Osteoblast (primary cell): Measurements from ENCODE around the gene CD74. TPM values are rescaled to one million over a fixed set of nuclear protein-coding genes. Genes with fewer than 3 reads are reported as not detected.

ENCODE experiments used
- DNase-seq: peaks from one replicate; pipeline ENCODE4 v3.0.0; 2011; ENCODE audit warnings: low spot score, mixed read lengths; ENCODE audit not compliant: insufficient read length; ENCODE audit errors: missing footprints
- H2AFZ ChIP-seq: 2 replicates; pipeline ENCODE4 v1.6.0; 2011; ENCODE audit warnings: mild to moderate bottlenecking, low read length
- H3K27ac ChIP-seq: 2 replicates; pipeline ENCODE4 v1.5.1; 2011; ENCODE audit warnings: mild to moderate bottlenecking, low read depth, low read length, moderate library complexity
- H3K27me3 ChIP-seq: 2 replicates; pipeline ENCODE4 v1.6.0; 2012; ENCODE audit warnings: mild to moderate bottlenecking, control low read depth, inconsistent platforms, low read length, moderate library complexity; ENCODE audit not compliant: insufficient read depth
- H3K36me3 ChIP-seq: 2 replicates; pipeline ENCODE4 v1.5.1; 2011; ENCODE audit warnings: mild to moderate bottlenecking, low read length, control low read depth, moderate library complexity; ENCODE audit not compliant: insufficient read depth
- H3K4me1 ChIP-seq: 2 replicates; pipeline ENCODE4 v1.5.1; 2011; ENCODE audit warnings: mild to moderate bottlenecking, low read length, control low read depth, moderate library complexity; ENCODE audit not compliant: insufficient read depth
- H3K4me2 ChIP-seq: 2 replicates; pipeline ENCODE4 v1.6.0; 2011; ENCODE audit warnings: mild to moderate bottlenecking, low read length; ENCODE audit not compliant: insufficient read depth
- H3K4me3 ChIP-seq: fragments of 200-600 bp; sonication (generic); 3 replicates; pipeline ENCODE4 v1.5.1; 2012; ENCODE audit warnings: mild to moderate bottlenecking, low read length, inconsistent platforms; ENCODE audit not compliant: insufficient read depth
- H3K79me2 ChIP-seq: 2 replicates; pipeline ENCODE4 v1.6.0; 2012; ENCODE audit warnings: mild to moderate bottlenecking, low read length, control low read depth, inconsistent platforms; ENCODE audit not compliant: insufficient read depth
- H3K9me3 ChIP-seq: 2 replicates; pipeline ENCODE4 v1.5.1; 2011; ENCODE audit warnings: low read depth, low read length, control low read depth
- H4K20me1 ChIP-seq: 2 replicates; pipeline ENCODE4 v1.6.0; 2012; ENCODE audit warnings: mild to moderate bottlenecking, low read length, control low read depth; ENCODE audit not compliant: insufficient read depth
- CTCF ChIP-seq: IDR thresholded peaks from 2 replicates; pipeline ENCODE4 v1.5.1; 2011; ENCODE audit warnings: mild to moderate bottlenecking, low read depth, low read length, moderate library complexity; ENCODE audit errors: extremely low read depth
- total RNA-seq: library from RNA; depleted of rRNA; stranded (reverse); fragments of >200 nt; gene quantifications from 2 replicates; pipeline ENCODE4 v1.2.3, GENCODE V29; 2012

CD74 gene
- total RNA-seq, 1 donor = 21.4 TPM

GRCh38 chr5:150404121-150404520, 8.6 kb downstream of the CD74 start:
- no peak for TF ChIP-seq CTCF
- peaks cover 13% of the 10 kb centered on the region for H3K36me3 ChIP-seq
- H3K9me3 ChIP-seq = no peaks in the 10 kb centered on the region
- no peak overlapping the region for H3K27ac ChIP-seq
- no peak overlapping the region for H3K4me3 ChIP-seq
- H3K4me1 ChIP-seq = no peaks in the 10 kb centered on the region
- H3K79me2 ChIP-seq = no peaks in the 10 kb centered on the region
- no peaks in the 10 kb centered on the region for H3K27me3 ChIP-seq
- H4K20me1 ChIP-seq = no peaks in the 10 kb centered on the region
- no peak overlapping the region for H2AFZ ChIP-seq
- no peak overlapping the region for H3K4me2 ChIP-seq
- DNase-seq = peak; percentile 45

- H2AFZ ChIP-seq = no peak overlapping the region
- H3K79me2 ChIP-seq = no peaks in the 10 kb centered on the region
- no peaks in the 10 kb centered on the region for H4K20me1 ChIP-seq
- H3K4me3 ChIP-seq = no peak overlapping the region
- H3K9me3 ChIP-seq = no peaks in the 10 kb centered on the region
- no peaks in the 10 kb centered on the region for H3K4me1 ChIP-seq
- DNase-seq = peak; percentile 74
- no peak for TF ChIP-seq CTCF
- H3K27me3 ChIP-seq = no peaks in the 10 kb centered on the region
- H3K27ac ChIP-seq = no peak overlapping the region
- H3K4me2 ChIP-seq = no peak overlapping the region
- peaks cover 23% of the 10 kb centered on the region for H3K36me3 ChIP-seq
Measured at GRCh38 chr5:150402901-150403342, 9.8 kb downstream of the CD74 start.

GRCh38 chr5:150402229-150402773, 10.4 kb downstream of the CD74 start:
- Histone ChIP-seq H3K79me2 (no peaks in the 10 kb centered on the region), H3K27ac (no peak overlapping the region), H3K9me3 (no peaks in the 10 kb centered on the region), H3K4me2 (no peak overlapping the region), H3K36me3 (peaks cover 27% of the 10 kb centered on the region), H2AFZ (no peak overlapping the region), H3K4me1 (no peaks in the 10 kb centered on the region), H3K4me3 (no peak overlapping the region), H3K27me3 (no peaks in the 10 kb centered on the region), H4K20me1 (no peaks in the 10 kb centered on the region)
- no peak for TF ChIP-seq CTCF
- DNase-seq = peak; percentile 36

GRCh38 chr5:150401376-150402228, 11.1 kb downstream of the CD74 start:
- Histone ChIP-seq H3K4me2 (no peak overlapping the region), H3K4me1 (no peaks in the 10 kb centered on the region), H4K20me1 (no peaks in the 10 kb centered on the region), H2AFZ (no peak overlapping the region), H3K9me3 (no peaks in the 10 kb centered on the region), H3K27me3 (no peaks in the 10 kb centered on the region), H3K27ac (no peak overlapping the region), H3K79me2 (no peaks in the 10 kb centered on the region), H3K4me3 (no peak overlapping the region), H3K36me3 (peaks cover 29% of the 10 kb centered on the region)
- peak; percentile 49 for DNase-seq
- no peak for TF ChIP-seq CTCF
